SKM-1 (cell line): ENCODE measurements around the gene NLGN1.

Experiments used
- DNase-seq: peaks from one replicate; lab custom pipeline; 2025; ENCODE audit not compliant: unreplicated experiment; lab: John Stamatoyannopoulos, UW

Gene NLGN1

DNA sequence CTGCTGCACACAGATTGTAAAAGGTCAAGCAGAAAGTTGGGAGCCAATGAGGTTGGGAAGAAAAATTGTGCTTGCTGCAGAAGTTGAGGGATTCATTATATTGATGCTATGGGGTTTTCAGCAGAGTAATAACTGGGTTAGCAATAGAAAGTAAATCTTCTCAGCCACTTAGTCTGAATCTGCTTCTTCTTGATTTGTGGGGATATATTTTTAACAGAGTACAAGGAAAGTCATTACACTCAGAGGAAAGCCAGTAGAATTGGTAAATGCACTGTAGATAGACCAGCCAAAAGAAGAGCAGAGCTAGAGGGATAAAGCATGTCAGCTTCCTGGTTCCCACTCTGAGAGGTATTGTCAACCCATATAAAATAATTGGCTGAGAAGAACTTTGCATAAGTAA lies 663.6 kb downstream of the NLGN1 start:
- DNase-seq, result no peak

DNA sequence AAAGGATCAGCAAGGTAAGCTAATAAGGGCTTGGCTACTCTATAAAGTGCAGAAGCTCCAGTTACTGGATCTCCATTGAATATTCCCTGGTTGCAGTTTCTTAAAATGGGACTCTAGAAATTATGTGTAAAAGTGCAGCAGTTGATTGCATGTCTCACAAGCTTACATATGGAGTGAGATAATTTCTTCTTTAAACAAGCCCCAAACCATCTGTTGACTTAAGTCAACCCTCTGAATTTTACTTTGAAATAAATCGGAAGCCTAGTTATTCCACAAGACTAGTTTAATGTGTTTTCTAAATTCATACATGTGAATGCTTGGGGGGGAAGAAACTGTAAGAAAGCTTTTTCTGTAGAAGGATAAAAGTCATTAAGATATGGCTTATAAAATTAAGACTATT lies 664.2 kb downstream of the NLGN1 start:
- no peak for DNase-seq

DNA sequence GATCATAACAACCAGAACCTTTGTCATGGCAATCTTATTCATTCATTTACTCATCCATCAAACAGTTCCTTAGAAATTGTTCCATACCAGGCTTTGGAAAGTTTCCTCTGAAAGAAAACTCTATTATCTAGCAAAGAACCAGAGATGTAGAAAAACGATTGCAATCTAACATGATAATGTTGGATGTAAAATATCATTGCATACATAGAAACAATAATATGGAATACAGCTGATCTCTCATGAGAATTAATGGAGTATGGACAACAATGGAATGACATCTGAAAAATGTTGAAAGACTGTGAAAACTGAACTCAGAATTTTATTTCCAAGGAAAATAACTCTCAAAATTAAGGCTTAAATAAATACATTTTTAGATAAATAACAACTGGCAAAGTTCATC lies 665.4 kb downstream of the NLGN1 start:
- DNase-seq, result no peak

DNA sequence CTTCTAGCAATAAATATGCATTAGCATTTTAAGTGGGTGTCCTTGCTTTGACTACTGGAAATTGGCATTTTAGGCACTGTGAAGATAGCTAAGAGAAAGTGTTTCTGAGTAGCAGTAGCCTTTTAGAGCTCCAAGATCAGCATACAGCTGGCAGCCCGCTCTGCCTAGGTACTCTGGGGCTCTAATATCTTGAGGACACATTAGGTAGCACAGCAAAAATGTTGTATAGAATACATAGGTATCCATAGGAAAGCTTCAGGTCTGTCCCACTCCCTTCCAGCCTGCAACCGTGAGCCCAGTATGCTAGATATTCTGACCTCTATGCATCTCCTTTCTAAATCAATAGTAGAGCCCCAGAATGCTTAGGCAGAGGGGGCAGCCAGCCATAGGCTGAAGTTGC lies 670.5 kb downstream of the NLGN1 start:
- no peak for DNase-seq

DNA sequence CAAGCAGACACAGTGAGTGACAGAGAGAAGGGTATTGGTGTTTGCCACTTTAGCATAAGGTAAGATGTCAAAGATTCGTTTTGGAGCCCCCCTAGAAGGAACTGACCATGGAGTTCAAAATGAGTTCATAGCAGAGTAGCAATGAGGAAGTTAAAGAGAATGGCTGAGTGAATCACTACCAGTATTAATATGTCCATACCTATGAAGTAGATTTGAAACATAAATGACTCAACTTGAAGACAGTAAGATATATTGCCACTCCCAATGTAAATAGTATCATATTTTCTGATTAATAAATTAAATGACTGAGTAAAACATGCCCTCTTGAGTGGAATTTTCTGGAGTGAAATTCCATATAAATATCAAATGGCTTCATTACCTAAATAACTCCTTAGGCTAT lies 675.1 kb downstream of the NLGN1 start:
- DNase-seq, result no peak

DNA sequence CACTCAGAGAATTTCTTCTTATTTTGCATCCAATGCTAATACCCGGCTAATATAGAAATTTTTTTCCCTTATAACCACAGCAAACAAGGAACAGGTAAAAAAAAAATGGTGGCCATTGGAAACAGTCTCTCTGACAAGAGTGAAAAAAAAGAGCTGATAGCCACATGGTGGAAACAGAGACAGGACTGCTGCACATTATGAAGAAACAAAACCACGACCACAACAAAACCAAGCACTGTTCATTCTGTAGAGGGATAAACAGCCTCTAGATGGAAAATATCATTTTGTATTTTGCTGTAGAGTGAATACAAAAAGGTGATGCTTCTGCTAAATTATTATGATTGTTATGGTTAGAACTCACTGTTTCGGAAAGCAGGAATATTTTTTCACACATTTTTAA lies 686.2 kb downstream of the NLGN1 start:
- DNase-seq, result no peak

DNA sequence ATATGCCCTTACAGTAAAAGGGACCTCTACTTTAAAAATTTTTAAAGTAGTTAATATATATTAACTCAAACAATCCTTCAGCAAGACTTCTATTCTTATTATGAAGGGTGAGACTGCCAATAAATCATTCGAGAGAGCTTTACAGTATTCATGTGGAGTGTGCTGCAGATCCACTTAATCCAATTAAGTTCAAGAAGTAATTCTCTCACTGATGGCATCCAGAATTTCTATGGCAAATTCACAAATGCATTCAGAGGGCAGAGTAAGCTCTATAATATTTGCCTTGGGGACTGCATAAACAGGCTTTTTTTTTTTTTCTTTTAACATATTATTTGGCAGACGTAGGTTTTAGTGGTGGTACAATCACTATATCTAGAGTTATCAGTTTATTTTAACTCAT lies 692.0 kb downstream of the NLGN1 start:
- no peak for DNase-seq

DNA sequence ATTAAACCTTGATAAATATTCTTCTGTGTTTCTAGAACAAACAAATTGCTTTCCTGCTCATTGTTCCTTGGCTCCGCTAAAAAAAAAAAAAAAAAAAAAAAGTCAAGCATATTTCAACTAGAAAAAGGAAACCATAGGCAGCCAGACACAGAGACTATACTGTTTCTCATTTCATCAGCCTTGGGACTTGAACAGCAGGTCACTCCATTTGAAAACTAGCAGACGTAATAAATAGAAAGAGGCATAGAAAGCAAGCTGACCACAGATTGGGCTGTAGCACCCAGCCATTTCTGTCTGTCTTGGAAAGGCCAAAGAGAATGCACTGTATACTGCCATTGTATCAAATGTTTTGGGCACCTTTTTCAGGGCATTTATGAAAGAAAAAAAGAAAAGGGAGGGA lies 697.1 kb downstream of the NLGN1 start:
- DNase-seq, result no peak

DNA sequence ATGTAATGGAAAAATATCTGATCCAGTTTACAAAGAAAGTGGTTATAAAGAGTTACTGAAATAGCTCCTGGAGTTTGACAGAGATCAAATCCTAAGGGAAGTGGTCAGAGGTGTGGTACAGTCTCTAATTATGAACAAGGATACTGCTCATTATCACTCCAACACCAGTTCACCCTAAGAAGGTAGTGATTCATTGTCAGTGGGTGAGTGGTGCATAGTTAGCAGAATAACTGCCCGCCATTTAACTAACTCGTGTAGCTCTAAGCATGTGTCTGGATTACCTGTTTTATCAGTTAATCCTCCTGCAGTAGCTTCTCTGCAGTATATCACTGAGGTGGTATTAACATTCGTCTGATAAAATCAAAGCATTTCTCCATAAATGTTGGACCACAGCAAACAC lies 700.1 kb downstream of the NLGN1 start:
- no peak for DNase-seq

DNA sequence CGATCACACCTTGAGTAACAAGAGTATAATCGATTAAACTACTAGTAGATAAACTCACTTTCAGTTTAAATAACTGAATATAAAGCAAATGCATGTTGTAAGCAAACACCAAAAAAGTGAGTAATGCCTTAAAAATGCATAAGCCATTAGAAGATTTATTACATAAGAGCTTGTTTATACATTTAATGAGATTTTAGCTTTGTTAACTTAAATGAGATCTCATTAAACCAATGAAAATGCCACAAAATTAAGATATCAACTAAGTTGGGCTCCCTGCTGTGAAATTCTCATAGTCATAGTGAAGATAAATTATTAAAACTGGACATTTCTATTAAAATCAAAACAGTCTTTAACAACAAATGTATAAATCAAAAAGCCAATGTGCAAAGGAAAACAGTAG lies 701.2 kb downstream of the NLGN1 start:
- no peak for DNase-seq

DNA sequence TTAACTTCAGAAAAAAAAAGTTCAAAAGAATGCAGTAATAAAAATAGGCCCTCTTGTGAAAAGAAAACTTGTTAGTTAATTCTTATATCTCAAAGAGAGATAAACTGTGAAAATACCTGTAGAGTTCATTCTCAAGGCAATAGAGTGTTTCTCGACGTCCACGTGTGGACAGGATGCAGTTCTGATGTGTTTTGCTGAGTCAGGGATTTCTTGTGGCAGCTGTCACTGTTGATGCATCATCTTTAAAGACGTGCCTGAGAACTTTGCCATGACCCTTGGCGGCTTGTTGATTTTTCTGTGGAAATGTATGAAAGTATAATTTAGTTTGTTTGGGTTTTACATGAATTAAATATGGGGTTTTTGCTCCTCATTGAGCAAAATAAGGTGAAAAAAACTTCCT lies 702.2 kb downstream of the NLGN1 start:
- DNase-seq, result no peak

DNA sequence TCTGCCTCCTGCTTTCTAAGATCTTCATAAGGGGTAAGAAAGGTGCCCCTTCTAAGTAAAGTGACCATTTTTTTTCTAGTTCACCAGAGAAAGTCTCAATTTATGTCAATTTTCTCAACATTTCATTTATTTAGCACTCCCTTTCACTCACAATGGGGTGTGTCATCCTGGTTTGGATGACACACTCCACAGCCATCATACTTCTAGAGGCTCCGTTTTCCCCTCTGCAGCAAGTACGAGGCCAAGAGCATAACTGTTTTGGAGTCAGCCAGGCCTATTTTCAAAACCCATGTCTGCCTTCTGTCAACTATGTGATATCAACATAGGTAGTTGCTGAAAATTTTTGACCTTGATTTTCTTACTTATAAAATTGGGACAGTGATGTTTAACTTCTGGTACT lies 703.2 kb downstream of the NLGN1 start:
- no peak for DNase-seq

DNA sequence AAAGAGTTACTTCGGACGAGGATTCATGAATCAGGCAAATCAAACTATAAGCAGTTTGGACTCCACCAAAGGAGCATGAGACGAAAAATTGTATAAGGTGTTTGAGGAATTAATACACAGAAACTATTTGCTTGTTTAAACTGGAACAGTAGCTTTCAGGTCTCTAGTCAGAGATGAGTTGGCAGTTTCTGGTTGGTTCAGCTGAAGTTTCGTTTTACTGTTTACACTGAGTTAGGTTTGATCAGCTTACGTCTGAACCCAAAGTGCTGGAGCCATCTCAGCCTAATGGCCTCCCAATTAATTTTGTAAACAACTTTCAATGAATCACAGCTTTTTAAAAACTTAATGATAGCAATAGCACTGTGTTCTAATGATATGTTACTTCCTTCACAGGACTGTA lies 703.7 kb downstream of the NLGN1 start:
- no peak for DNase-seq

DNA sequence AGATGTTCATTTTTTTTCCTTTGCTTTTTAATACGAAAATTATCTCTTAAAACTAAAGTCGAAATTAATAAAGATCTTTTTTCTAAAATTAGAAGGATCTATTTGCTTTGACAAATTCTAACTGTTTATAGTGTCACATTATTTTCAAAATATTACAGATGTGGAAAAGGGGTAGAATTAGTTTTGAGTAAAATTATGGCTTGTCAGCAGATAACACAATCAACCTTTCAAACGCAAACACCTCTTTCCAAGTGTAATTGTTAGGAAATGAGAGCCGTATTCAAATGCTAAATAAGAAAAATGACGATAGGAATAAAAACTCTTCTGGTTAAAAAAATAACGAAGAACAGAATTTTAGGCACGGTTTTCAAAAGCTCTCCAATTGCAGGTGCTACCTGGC lies 704.7 kb downstream of the NLGN1 start:
- DNase-seq, result no peak

DNA sequence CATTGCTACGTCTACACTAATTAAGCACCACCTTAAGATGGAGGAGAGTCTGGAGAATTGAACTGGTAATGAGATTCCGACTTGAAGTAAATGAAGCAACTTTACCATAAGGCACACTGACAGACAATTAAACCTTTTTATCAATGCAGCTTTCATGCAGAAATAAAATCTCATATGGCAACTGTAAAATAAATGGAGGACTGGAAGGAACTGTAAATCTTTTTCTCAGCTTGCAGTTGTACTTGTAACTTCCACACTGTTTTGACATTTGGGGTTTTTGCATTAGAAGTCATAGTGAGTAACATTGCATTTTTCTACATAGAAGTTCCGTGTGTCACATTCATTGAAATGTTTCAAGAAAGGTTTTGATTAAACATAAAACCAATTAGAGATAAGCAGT lies 705.3 kb downstream of the NLGN1 start:
- DNase-seq, result no peak

DNA sequence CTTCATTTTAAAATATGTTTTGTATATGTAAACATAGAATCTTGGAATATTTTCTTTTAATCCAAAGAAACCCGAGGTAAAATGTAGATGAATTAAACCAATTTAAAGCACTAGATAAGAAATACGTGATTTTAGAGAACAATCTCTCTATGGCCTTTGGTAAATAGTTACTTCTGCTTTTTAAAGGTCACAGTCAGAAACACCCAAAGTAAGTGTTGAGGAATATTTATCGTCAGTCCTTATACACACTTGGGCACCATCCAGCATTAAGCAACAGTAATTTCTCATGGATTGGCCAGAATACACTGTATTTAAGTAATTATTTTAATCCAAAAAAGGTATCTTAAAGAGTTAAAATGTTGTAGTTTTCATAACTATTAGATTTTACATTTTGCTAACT lies 713.2 kb downstream of the NLGN1 start:
- DNase-seq, result no peak

DNA sequence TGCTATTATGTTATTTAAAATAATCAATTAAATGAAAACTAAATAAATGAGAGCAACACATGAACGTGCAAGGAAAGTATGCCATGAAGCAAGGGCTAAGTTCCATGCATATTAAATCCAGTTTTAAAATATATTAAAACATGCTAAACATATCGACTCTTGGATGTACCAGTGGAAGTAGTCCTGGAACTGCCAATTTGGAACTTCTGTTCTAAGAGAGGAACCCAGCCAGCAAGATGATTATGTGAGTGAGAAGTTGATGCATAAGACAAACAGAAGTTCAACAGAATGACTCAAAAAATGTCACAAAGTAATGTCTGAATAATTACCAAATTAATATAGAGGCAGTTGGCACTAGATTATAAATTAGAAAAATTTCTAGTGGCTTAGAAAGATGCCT lies 714.2 kb downstream of the NLGN1 start:
- no peak for DNase-seq

DNA sequence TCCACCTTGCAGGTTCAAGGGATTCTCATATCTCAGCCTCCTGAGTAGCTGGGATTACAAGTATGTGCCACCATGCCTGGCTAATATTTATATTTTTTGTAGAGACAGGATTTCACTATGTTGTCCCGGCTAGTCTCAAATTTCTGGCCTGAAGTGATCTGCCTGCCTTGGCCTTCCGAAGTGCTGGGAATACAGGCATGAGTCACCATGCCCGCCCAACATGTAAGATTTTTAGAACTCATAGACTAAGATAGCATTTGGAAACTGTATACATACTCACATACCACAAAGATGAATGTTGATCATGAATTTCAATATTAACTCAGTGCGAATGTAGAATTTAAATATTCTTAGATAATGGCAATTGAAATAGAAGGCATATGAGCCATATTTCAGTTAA lies 718.9 kb downstream of the NLGN1 start:
- no peak for DNase-seq

DNA sequence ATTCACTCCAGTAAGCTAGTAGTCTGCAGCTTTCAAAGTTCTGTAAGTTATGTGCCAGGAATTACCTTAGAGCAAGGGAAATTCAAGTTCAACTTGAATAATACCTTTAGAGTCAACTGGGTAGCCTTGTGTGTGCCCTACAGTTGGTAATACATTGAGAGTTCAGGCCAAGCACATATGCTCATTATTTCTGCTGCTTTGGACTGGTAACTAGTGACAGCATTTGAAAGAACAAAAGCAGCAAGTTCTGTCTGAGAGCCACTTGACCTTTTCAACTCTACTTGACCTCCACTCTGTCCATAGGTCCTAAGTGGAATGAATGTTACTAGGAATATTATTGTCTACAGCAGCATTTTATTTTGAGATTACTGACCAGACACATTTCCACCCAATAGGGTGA lies 723.5 kb downstream of the NLGN1 start:
- DNase-seq, result no peak

DNA sequence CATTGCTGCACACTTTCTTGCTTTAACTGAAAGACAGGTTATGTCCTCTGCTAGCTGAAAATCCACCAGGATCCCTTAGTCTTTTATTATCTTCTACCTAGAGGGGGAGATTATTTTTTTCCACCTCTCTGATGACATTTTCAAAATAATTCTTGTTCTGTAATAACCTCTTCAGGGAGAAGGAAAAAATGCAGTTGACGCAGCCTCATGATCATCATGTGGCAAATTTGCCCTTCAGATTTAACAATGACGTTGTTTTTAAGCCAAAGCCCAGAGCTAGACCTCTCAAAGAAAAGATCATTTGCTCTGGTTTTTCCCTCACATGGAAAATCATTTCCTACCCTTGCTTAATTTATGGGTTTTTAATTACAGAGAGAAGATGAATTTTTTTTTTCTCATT lies 724.9 kb downstream of the NLGN1 start:
- DNase-seq, result no peak

DNA sequence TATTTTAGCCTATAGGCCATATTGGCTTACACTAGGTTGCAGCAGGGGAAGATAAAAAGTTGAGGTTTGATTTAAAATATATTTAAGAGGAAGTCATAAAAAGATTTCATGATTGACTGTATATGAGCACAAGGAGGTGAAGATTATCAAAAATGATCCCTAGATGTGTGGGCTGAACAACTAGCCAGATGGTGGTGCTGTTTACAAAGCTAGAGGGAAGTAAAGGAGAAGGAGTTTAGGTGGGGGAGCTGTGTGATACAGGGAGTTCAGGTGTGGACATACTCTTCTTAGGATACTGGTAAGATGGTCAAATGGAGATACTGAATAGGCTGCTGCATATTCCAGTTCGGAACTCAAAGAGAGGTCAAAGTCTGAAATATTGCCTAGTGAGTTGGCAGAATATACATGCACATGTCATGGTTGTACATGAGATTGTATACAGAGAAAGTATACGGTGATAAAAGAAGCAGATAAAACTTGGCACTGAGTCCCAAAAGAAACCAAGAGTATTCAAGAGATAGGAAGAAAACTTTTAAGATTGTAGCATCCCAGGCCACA lies 727.8 kb downstream of the NLGN1 start:
- DNase-seq, result no peak

DNA sequence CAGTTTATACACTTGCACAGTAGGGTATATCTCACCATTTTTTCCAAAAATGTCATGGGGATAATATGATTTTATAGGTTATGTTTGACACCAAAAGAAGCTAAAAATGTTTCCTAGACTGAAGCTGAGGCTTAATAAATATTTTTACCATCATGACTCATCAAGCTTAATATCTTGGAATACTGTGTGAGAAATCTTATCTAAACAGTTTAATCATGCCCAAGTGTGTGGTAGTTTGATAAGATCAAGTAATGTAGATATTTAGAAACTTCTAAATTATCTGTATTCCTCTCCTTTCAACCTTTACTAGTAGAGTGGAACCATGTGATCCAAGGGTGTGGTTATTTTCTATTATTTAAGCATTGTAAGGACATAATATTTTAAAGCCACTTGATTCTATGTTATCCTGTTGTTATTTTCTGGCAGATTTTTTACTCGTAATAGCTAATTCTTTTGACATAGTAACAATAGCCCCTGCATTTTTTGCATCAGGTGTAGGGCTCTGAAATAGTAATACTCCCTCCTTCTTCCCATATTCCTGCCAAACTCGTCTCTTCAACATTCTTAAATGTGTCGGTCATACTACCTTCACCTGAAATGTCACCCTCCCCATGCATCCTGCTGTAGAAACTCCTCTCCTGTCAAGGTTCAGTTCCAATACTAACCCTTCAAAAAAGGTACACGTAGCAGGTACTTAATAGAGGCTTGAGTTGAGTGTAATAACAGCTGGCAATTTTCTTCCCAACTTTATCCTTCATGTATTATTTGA lies 729.6 kb downstream of the NLGN1 start:
- DNase-seq, result no peak

DNA sequence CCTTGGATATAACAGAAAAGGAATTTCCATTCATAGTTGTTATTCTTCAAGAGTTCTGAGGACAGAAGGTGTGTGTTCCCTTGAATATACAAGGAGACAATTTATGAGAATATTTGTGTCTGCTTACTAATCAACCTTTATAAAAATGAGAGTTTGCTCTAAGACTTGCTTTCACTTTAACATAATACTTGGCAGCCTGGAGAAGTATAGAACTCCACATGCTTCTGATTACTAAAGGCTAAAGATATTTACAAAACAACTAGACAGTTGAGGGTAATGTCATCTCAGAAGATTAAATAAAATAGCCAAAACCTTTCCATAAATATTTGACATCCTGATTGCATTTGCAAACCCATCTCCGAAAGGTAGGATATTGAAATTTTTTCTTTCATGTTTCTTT lies 734.5 kb downstream of the NLGN1 start:
- DNase-seq, result no peak
